Melanocyte of skin (primary cell): ENCODE measurements around the gene OR51B2. TPM values are rescaled to one million over a fixed set of nuclear protein-coding genes. Genes with fewer than 3 reads are reported as not detected.

Experiments used
- small RNA-seq, 2 donors: library from RNA; depleted of rRNA; stranded (forward); fragments of <200 nt; gene quantifications; one replicate each; pipeline ENCODE3, GENCODE V24; 2012
- total RNA-seq, 2 donors: library from RNA; depleted of rRNA; stranded (reverse); fragments of >200 nt; gene quantifications; 2 replicates each; pipeline ENCODE4 v1.2.3, GENCODE V29; 2012

Gene OR51B2, protein sequence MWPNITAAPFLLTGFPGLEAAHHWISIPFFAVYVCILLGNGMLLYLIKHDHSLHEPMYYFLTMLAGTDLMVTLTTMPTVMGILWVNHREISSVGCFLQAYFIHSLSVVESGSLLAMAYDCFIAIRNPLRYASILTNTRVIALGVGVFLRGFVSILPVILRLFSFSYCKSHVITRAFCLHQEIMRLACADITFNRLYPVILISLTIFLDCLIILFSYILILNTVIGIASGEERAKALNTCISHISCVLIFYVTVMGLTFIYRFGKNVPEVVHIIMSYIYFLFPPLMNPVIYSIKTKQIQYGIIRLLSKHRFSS
- under 1 TPM in 1 of 2 donors, not detected in 1; 0.34 TPM for total RNA-seq

GRCh38 chr11:5324197-5324596, at the start of gene OR51B2:
TSS of gene OR51B2 (minus strand) at chr11:5324297. CDS start at chr11:5324297, 0 bp downstream.

DNA sequence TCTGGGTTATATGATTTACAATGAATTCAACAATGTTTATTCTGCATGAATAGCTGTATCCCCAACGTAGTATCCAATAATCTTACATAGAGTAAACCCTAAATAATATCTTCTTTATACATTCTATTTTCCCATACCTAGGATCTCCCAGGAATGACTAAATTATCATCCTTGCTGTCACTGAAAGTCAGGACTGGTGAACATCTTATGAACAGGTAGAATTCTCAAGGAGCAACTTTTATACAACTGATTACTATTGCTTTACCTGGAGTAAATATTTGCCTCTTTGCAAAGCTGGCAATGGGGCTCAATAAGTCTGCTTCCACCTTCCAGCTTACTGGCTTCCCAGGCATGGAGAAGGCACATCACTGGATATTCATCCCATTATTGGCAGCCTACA, 27.1 kb upstream of the OR51B2 start, which contains the start of gene OR51B6:
Gene OR51B6, plus strand, starts transcription at position 301 of the 400 bp plus-strand sequence. Its CDS starts 0 bp downstream, at position 301.

DNA sequence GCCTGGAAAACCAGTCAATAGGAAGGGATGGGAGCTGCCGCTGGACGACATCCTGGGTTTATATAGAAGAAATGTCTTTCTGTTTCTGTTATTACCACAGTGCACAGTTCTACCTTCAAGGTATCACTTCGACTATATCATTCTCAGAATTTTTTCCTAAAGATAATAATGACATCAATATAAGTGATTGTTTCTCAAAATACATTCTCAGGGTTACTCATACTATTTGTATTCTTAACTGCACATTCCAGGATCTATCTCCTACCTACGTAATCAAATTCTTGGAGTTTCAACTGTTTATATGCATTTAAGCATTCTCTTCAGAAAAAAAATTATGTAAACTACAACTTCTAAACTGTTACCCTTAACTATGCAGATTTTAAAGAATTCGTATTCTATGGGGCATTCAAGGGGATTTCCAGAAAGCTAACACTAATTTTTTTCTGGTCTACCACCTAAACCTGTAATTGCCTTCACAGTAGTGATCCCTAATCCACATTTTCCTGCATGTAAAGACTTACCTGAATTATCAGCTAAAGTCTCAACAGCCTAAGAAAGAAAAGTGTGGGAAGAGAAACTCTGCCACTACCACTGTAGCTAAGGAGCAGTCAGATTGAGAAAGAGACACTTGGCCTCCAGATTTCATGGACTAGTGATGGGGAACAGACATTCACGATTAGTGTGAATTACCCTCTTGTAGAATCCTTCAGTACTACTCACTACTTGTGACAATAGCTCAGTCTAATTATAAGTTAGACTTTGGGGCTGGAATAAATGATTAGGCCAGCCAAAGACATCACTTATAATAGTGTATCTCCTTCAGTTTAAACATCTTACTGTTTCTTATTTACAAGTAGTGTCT, 19.6 kb upstream of the OR51B2 start, which contains the start of gene OR51B5:
Gene OR51B5, minus strand, starts transcription at position 51 of the 862 bp plus-strand sequence. Its CDS starts 0 bp downstream, at position 51.

GRCh38 chr11:5301846-5302245, 22.3 kb downstream of the OR51B2 start, which contains the start of gene OR51B4:
TSS of gene OR51B4 (minus strand) at chr11:5301946. CDS start at chr11:5301946, 0 bp downstream.

Small RNA genes within 50 kb of the gene (small RNA-seq; reads per million reads assigned to genes)
- gene AC104389.3, result 0 reads per million in 2 donors

Other genes with a start within 250 kb of the OR51B2 start
- gene OR52A5, start 185.9 kb downstream of the OR51B2 start, total RNA-seq, result not detected
- not detected for gene OR52A1, start 169.5 kb downstream of the OR51B2 start, total RNA-seq
- gene OR51V1, start 123.6 kb downstream of the OR51B2 start, total RNA-seq, result not detected
- gene HBB, start 97.2 kb downstream of the OR51B2 start, total RNA-seq, result not detected
- gene HBD, start 89.8 kb downstream of the OR51B2 start, total RNA-seq, result not detected
- not detected for gene HBG1, start 74.4 kb downstream of the OR51B2 start, total RNA-seq
- gene HBG2, start 69.5 kb downstream of the OR51B2 start, total RNA-seq, result not detected
- not detected for gene HBE1, start 54.4 kb downstream of the OR51B2 start, total RNA-seq
- not detected for gene OR51B4, start 22.4 kb downstream of the OR51B2 start, total RNA-seq
- gene OR51B5, start 19.2 kb upstream of the OR51B2 start, total RNA-seq, result not detected
- not detected for gene OR51B6, start 27.2 kb upstream of the OR51B2 start, total RNA-seq
- gene OR51M1, start 59.5 kb upstream of the OR51B2 start, total RNA-seq, result not detected
- gene OR51Q1, start 97.8 kb upstream of the OR51B2 start, total RNA-seq, result not detected
- under 1 TPM in 1 of 2 donors, not detected in 1; 0.34 TPM for gene OR51I1, start 117.2 kb upstream of the OR51B2 start, total RNA-seq
- gene OR51I2, start 125.0 kb upstream of the OR51B2 start, total RNA-seq, result not detected
- not detected for gene OR52D1, start 164.4 kb upstream of the OR51B2 start, total RNA-seq
- not detected for gene UBQLN3, start 185.7 kb upstream of the OR51B2 start, total RNA-seq
- under 1 TPM in 1 of 2 donors, not detected in 1; 0.34 TPM for gene UBQLNL, start 192.4 kb upstream of the OR51B2 start, total RNA-seq
- gene OR52H1, start 224.2 kb upstream of the OR51B2 start, total RNA-seq, result under 1 TPM in 1 of 2 donors, not detected in 1; 0.69 TPM